SJSA1 (cell line): ENCODE results near the gene OR4E2. TPM values are rescaled to one million over a fixed set of nuclear protein-coding genes. Genes with fewer than 3 reads are reported as not detected.
A peak's percentile ranks its signal among the peaks of the same experiment; 100 is the strongest.

Experiments
- DNase-seq, 2 experiments: peaks; one replicate each; pipeline ENCODE4 v3.0.0-alpha.2; 2015 to 2020; ENCODE audit warnings: low spot score in 2 of 2, low read depth in 1 of 2
- H3K27ac ChIP-seq: fragments of 250-450 bp; sonication (Bioruptor Pico); 2 replicates; pipeline ENCODE4 v1.5.1; 2020; ENCODE audit warnings: mild to moderate bottlenecking, moderate library complexity
- H3K27me3 ChIP-seq: fragments of 250-450 bp; sonication (Bioruptor Pico); replicated peaks from 2 replicates; pipeline ENCODE4 v1.5.1; 2020; ENCODE audit warnings: mild to moderate bottlenecking, moderate library complexity
- H3K36me3 ChIP-seq: fragments of 250-450 bp; sonication (Bioruptor Pico); 2 replicates; pipeline ENCODE4 v1.5.1; 2020; ENCODE audit warnings: mild to moderate bottlenecking
- H3K4me1 ChIP-seq: fragments of 250-450 bp; sonication (Bioruptor Pico); replicated peaks from 2 replicates; pipeline ENCODE4 v1.6.1; 2021; ENCODE audit warnings: mild to moderate bottlenecking
- H3K4me3 ChIP-seq: fragments of 250-450 bp; sonication (Bioruptor Pico); 2 replicates; pipeline ENCODE4 v1.5.1; 2020; ENCODE audit warnings: mild to moderate bottlenecking
- H3K9me3 ChIP-seq: fragments of 250-450 bp; sonication (Bioruptor Pico); replicated peaks from 2 replicates; pipeline ENCODE4 v1.5.1; 2020; ENCODE audit warnings: mild to moderate bottlenecking
- total RNA-seq: library from RNA; depleted of rRNA; stranded (reverse); fragments of >200 nt; shearing (Covaris generic); gene quantifications from 2 replicates; pipeline ENCODE4 v1.2.3, GENCODE V29; 2014; rRNA removed

Gene OR4E2
- total RNA-seq, 1 experiment from 2014 or later, result not detected

DNA sequence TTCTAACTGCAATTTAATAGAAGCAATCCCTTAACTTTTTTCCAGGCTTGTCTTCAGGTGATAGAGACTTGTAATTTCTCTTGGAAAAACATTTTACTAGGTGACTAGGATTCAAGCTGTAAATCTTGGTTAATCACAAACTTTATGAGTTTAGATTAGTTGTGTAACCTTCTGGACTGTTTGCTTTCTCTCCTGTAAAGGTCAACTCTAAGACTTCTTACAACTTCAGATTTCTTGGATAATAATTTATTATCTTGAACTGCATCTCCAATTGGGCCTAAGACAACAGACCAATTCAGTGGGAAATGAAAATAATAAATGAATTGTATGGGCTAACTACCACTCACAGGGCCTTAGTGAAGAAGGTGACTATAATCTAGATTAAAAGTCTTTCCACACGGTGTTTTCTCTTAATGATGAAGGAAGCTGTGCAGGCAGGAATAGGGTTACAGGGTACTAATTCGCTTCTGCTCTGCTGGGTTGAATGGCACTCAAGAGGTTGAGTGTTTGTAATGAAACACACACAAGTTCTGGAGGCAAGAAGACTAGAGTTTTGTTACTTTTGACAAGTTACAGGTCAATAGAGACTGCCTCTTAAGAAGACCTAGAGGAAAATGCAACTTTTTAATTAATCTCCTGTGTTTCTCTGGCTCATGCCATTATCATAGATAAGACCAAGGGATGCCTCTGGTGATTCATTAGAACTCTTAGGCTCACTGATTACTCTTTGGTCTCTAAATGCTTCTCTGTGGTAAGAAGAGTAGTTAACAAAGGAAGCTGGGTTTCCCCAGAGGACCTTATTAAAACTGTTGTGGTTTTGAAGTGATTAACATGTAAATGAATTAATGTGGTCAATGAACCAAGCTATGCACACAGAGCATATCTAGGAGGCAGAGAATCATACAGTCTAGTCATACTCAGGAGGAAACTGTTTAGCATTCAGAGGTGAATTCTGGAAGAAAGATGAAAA, 50.0 kb downstream of the OR4E2 start:
- no peak for DNase-seq

DNA sequence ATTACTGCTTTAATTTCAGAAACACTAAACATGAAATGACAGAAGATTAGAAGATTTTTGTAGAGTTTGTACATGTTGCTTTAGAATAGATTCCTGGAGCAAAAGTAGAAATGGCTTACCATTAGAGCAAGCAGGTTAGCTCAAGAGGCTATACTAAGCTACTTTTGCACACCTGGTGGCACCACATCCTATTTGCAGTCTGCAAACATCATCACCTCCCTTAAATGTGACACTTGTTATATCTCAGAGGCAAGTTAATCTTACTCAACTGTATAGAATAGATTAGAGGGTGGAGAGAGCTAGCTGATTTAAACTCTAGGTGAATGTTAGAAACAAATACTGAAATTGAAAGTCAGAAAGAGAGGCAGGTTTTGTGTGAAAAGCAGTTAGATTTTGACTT, 50.7 kb downstream of the OR4E2 start:
- no peaks in the 10 kb centered on the region for H3K4me1 ChIP-seq
- H3K9me3 ChIP-seq, result no peaks in the 10 kb centered on the region
- no peaks in the 10 kb centered on the region for H3K36me3 ChIP-seq
- no peak overlapping the region for H3K4me3 ChIP-seq
- no peaks in the 10 kb centered on the region for H3K27me3 ChIP-seq
- DNase-seq, result no peak
- no peak overlapping the region for H3K27ac ChIP-seq

More for the DNA sequence above, 50.0 kb downstream of the OR4E2 start:
- Histone ChIP-seq H3K27me3 (no peaks in the 10 kb centered on the region), H3K36me3 (no peaks in the 10 kb centered on the region), H3K4me3 (no peak overlapping the region), H3K4me1 (no peaks in the 10 kb centered on the region), H3K9me3 (no peaks in the 10 kb centered on the region), H3K27ac (no peak overlapping the region)

DNA sequence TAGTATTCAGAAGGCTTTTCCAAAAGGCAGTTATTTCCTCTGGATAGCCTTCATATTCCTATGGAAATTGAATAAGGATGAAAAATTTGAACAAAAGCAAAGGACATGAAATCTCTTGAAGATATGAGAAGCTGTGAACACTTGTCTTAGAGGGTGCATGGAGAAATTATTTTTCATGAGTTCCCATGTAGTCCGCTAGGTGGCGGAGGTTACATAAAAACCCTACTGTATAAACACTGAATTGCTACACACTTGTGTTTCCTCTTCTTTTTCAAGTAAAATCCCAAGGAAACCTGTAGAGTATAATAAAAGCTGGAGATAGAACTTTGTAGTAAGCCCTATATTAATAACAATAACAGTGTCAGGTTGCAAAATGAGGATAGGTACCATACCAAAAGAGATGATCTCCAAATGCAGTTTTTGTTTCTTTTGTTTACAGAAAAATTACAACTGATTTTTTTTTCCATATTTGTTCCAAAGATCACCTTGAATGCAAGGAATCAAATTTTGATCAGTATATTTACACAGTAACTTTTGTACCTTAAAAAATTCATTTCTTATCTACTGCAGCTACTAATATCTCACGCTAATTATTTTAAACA, 57.8 kb downstream of the OR4E2 start:
- Histone ChIP-seq H3K36me3 (no peaks in the 10 kb centered on the region), H3K4me3 (no peak overlapping the region), H3K27ac (no peak overlapping the region), H3K4me1 (no peaks in the 10 kb centered on the region), H3K27me3 (no peaks in the 10 kb centered on the region), H3K9me3 (no peaks in the 10 kb centered on the region)
- peak in 1 of 2 experiments; percentile 5 for DNase-seq

DNA sequence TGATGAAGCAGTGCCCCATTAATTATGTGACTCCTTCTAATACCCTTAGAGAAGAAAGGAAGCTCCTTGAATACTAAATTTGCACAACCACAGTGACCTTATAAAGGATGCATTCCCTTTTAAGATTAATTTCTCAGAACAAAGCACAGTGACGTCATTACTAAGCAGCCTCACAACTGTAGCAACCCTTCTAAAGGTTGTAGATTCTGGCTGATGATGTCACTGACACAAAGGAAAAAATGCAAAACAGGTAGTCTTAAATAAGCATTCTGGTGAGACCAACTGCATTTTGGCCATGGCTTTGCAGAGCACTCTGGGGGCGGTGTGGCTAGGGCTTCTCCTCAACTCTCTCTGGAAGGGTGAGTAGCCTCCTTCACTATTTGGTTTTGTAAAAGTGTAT, 58.4 kb downstream of the OR4E2 start:
- H3K4me1 ChIP-seq, result no peaks in the 10 kb centered on the region
- 0 out of 2 replicates have a peak, but pooled peaks cover 3% of the 10 kb centered on the region for H3K27me3 ChIP-seq
- H3K27ac ChIP-seq, result no peak overlapping the region
- DNase-seq, result no peak
- H3K9me3 ChIP-seq, result no peaks in the 10 kb centered on the region
- H3K4me3 ChIP-seq, result no peak overlapping the region
- H3K36me3 ChIP-seq, result no peaks in the 10 kb centered on the region

DNA sequence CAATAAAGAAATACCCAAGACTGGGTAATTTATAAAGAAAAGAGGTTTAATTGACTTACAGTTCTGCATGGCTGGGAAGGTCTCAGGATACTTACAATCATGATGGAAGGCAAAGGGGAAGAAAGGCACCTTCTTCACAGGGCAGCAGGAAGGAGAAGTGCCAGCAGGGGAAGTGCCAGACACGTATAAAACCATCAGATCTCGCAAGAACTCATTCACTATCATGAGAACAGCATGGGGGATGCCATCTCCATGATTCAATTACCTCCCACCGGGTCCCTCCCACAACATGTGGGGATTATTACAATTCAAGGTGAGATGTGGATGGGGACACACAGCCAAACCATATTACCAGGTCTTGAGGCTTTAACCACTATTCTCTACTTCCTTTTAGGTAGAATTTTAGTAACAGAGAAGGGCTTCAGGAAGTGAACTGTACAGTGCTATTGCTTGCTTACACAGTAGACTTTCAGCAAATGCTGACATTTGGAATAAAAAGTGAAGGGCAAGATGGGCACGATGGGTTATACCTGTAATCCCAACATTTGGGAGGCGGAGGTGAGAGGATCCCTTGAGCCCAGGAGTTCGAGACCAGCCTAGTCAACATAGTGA, 60.8 kb downstream of the OR4E2 start:
- Histone ChIP-seq H3K9me3 (no peaks in the 10 kb centered on the region), H3K4me3 (no peak overlapping the region), H3K27me3 (0 out of 2 replicates have a peak, but pooled peaks cover 12% of the 10 kb centered on the region), H3K4me1 (no peaks in the 10 kb centered on the region), H3K27ac (no peak overlapping the region), H3K36me3 (no peaks in the 10 kb centered on the region)
- no peak for DNase-seq

Other genes starting within 250 kb of the OR4E2 start
- 23.7 and 41.0 TPM in 2 replicates for gene CHD8, start 197.7 kb upstream of the OR4E2 start, total RNA-seq
- gene RAB2B, start 176.9 kb upstream of the OR4E2 start, total RNA-seq, result 15.4 and 28.3 TPM in 2 replicates
- 18.1 and 23.2 TPM in 2 replicates for gene TOX4, start 176.6 kb upstream of the OR4E2 start, total RNA-seq
- 39.8 and 51.8 TPM in 2 replicates for gene METTL3, start 142.5 kb upstream of the OR4E2 start, total RNA-seq
- gene SALL2, start 127.5 kb upstream of the OR4E2 start, total RNA-seq, result 0.09 and 0.21 TPM in 2 replicates
- gene OR10G3, start 73.8 kb upstream of the OR4E2 start, total RNA-seq, result not detected in 2 replicates
- not detected in 2 replicates for gene OR10G2, start 18.9 kb upstream of the OR4E2 start, total RNA-seq
- gene OR4E1, start 20.0 kb downstream of the OR4E2 start, total RNA-seq, result not detected in 2 replicates